Hepatocyte (in vitro differentiated cells): ENCODE results near the gene GAGE10.
"Not testable (repeated sequence)": the region's sequence is repeated elsewhere in the genome, so short reads cannot be mapped to it uniquely, and the experiment has no call there.

ENCODE experiments used
- CTCF ChIP-seq: fragments of 200-600 bp; sonication (generic); IDR thresholded peaks from 2 replicates; pipeline ENCODE4 v1.5.1; 2016; ENCODE audit warnings: antibody characterized with exemption, mild to moderate bottlenecking; ENCODE audit not compliant: poor library complexity
- EZH2 ChIP-seq: fragments of 200-600 bp; sonication (generic); IDR thresholded peaks from 2 replicates; pipeline ENCODE4 v1.6.1; 2016; ENCODE audit warnings: antibody characterized with exemption, mild to moderate bottlenecking, borderline replicate concordance

- not testable (repeated sequence) for TF ChIP-seq CTCF, EZH2
Observed at GRCh38 chrX:49323735-49324134, 20.3 kb downstream of the GAGE10 start.
